ENCODE measurements around the gene CSF3. TPM values are rescaled to one million over a fixed set of nuclear protein-coding genes. Genes with fewer than 3 reads are reported as not detected.

CSF3 gene
- total RNA-seq, 6 experiments from 2014 or later: 0.31 TPM; not detected in 5

DNA sequence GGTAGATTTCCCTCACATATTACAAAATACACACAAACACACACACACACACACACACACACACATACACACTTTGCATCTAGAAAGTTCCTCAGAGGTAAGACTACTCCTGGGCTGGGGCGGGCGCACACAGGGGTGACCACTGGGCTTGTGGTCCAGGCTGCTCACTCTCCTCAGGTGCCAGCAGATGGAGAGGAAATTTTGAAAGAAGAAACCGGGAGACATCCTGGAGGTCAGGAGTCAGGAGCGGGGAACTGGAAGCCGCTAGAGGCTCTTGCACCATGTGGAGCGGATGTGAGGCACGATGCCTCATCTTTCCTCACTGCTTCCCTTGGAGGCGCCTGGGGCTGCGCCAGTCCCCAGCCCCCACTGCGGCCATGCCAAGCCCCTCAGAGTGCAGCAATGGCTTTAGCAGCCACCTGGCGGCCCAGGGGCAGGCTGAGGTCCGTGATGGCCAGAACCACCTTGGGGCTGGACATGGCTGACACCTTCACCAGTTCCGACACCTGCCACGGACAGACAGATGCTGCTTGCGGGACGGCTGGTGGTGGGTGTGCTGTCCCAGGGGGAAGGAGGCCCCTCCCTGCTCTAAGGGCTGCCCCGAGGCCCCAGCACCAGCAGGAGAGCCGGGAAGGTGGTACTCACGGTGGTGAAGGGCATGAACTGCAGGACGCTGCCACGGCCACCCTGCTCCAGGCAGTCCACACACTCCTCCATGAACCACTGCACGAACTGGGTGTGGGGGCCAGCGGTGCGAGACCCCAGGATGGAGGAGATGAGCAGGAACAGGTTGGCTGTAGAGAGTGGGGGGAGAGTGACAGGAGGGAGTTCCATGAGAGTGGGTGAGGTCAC lies 4.1 kb downstream of the CSF3 start:
- no peaks in the 10 kb centered on the region for H3K9me3 ChIP-seq
- H3K36me3 ChIP-seq: peaks cover 0 to 21% (median 8%) of the 10 kb centered on the region in 4 donors
- ATAC-seq (peak in 1 of 4 donors; percentile 2), DNase-seq (no peak)
- H3K4me3 ChIP-seq: no peak overlapping the region
- H3K27ac ChIP-seq: no peak overlapping the region
- TF ChIP-seq, protein P1, sequence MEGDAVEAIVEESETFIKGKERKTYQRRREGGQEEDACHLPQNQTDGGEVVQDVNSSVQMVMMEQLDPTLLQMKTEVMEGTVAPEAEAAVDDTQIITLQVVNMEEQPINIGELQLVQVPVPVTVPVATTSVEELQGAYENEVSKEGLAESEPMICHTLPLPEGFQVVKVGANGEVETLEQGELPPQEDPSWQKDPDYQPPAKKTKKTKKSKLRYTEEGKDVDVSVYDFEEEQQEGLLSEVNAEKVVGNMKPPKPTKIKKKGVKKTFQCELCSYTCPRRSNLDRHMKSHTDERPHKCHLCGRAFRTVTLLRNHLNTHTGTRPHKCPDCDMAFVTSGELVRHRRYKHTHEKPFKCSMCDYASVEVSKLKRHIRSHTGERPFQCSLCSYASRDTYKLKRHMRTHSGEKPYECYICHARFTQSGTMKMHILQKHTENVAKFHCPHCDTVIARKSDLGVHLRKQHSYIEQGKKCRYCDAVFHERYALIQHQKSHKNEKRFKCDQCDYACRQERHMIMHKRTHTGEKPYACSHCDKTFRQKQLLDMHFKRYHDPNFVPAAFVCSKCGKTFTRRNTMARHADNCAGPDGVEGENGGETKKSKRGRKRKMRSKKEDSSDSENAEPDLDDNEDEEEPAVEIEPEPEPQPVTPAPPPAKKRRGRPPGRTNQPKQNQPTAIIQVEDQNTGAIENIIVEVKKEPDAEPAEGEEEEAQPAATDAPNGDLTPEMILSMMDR (IDR thresholded peaks at IDR 0.05): no peak
- no peak for TF ChIP-seq POLR2A (IDR thresholded peaks at IDR 0.05)
- intact Hi-C loops (cut with DNase I): loop anchor here (10.0 kb wide), 4 partner anchors 55 to 175 kb away; partner anchors contain the start of gene RAPGEFL1 (in 1 of the 2)
- H3K27me3 ChIP-seq: no peaks in the 10 kb centered on the region
- 80% methylated on average over 8 of the region's 24 CpGs for WGBS (ENCODE audit: insufficient coverage, low coverage, low lambda C conversion rate, missing lambda C conversion rate)
- H3K4me1 ChIP-seq: peaks cover 0 to 7% (median 0%) of the 10 kb centered on the region in 4 donors

DNA sequence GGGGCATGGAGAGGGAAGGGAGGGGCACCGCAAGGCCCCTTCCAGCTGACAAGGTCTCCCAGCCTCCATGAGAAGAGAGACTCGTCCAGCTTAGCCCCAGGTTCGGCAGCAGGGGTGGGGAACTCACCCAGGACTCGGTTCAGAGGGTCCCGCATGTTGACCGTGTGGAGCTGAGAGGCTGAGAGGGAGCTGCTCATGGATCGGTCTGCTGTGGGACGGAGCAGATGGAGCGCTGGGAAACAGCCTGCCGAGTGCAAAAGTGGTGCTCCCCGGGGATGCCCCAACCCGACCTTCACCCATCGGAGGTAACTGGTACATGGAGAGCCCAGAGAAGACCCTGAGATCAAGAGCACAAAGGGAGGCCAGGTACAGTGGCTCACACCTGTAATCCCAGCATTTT lies 4.9 kb downstream of the CSF3 start:
- WGBS (ENCODE audit: insufficient coverage, low coverage, low lambda C conversion rate, missing lambda C conversion rate): 95% methylated on average over 4 of the region's 13 CpGs
- intact Hi-C loops (cut with DNase I): no loop called here
- Histone ChIP-seq H3K36me3 (peaks cover 0 to 24% (median 8%) of the 10 kb centered on the region in 4 donors), H3K27ac (no peak overlapping the region), H3K27me3 (no peaks in the 10 kb centered on the region), H3K4me3 (no peak overlapping the region), H3K9me3 (no peaks in the 10 kb centered on the region), H3K4me1 (peaks cover 0 to 7% (median 0%) of the 10 kb centered on the region in 4 donors)
- no peak for TF ChIP-seq POLR2A (IDR thresholded peaks at IDR 0.05)
- TF ChIP-seq, protein P1 (IDR thresholded peaks at IDR 0.05): no peak
- ATAC-seq (no peak), DNase-seq (no peak)

DNA sequence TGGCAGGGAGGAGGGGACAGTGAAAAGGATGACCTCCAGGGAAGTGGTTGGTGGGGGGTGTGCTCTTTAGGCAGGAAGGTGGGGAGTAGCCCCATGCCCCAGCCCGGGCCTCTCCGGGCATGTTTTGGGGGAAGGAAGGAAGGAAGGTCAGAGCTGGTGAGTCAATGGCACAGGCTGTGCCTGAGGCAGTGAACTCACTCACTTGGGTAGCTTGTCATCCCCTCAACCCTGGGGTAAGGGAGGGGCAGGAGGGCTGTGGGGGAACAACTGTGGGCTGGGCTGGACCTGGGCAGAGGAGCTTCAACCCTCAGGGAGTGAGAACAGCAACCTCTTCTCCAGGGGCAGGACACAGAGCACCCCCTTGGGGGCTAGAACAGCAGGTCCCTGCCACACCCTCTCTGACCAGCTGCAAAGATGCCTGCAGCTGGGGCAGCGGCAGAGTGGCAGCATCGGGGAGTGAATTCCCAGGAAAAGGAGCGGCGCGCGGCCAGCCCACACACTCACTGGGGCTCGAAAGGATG lies 6.3 kb downstream of the CSF3 start:
- Histone ChIP-seq H3K4me1 (peaks cover 0 to 18% (median 3%) of the 10 kb centered on the region in 4 donors), H3K27me3 (no peaks in the 10 kb centered on the region), H3K9me3 (no peaks in the 10 kb centered on the region), H3K27ac (no peak overlapping the region), H3K36me3 (peaks cover 0 to 35% (median 8%) of the 10 kb centered on the region in 4 donors), H3K4me3 (no peak overlapping the region)
- ATAC-seq (no peak), DNase-seq (no peak)
- 80% methylated on average over 7 of the region's 9 CpGs for WGBS (ENCODE audit: insufficient coverage, low coverage, low lambda C conversion rate, missing lambda C conversion rate)
- TF ChIP-seq, protein P1 (IDR thresholded peaks at IDR 0.05): no peak
- TF ChIP-seq POLR2A (IDR thresholded peaks at IDR 0.05): no peak
- intact Hi-C loops (cut with DNase I): no loop called here

DNA sequence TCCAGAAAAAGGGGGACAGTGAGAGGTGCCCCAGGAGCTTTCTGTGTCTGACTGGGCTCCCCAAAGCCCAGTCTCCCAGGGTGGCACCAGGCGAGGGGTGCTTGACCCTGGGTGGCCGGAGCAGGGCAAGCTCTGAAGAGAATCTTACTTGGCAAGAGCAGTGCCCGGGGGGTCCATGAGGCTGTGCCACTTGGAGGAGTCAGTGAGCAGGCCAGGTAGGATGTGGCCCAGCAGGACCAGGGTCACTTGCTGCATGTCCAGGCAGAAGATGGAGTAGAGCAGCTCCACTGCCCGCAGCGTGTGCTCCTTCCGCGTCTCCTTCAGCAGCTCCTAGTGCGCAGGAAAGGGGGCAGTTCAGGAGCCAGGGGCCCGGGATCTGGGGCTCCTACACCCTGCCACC lies 7.3 kb downstream of the CSF3 start:
- ATAC-seq (no peak), DNase-seq (no peak)

More for the DNA sequence above, 7.3 kb downstream of the CSF3 start:
- Histone ChIP-seq H3K27ac (no peak overlapping the region), H3K9me3 (no peaks in the 10 kb centered on the region), H3K4me3 (no peak overlapping the region), H3K36me3 (peaks cover 0 to 37% (median 8%) of the 10 kb centered on the region in 4 donors), H3K27me3 (no peaks in the 10 kb centered on the region), H3K4me1 (peaks cover 0 to 25% (median 7%) of the 10 kb centered on the region in 4 donors)
- TF ChIP-seq POLR2A (IDR thresholded peaks at IDR 0.05): no peak
- TF ChIP-seq, protein P1 (IDR thresholded peaks at IDR 0.05): no peak
- no CpG with 5 or more reads among the region's 9 CpGs for WGBS (ENCODE audit: insufficient coverage, low coverage, low lambda C conversion rate, missing lambda C conversion rate)
- intact Hi-C loops (cut with DNase I): no loop called here
